Left lung (tissue), 10 donors: ENCODE results near the gene JAZF1. TPM values are rescaled to one million over a fixed set of nuclear protein-coding genes. Genes with fewer than 3 reads are reported as not detected.

Experiments used
- ATAC-seq: fragments of 200-7000 bp; cut with Tn5 transposase; one replicate; pipeline ENCODE4 v1.9.1; 2020; ENCODE audit warnings: moderate library complexity
- DNase-seq, 4 donors: peaks; one replicate each; pipeline ENCODE4 v3.0.0-alpha.2; 2013 to 2020
- H3K27ac ChIP-seq, 2 donors: fragments of 200-600 bp; sonication (generic) in 1 of 2; one replicate each; pipeline versions ENCODE4 v1.5.0 to v1.8.0; 2020 to 2021
- H3K27me3 ChIP-seq, 2 donors: fragments of 200-600 bp; sonication (generic) in 1 of 2; one replicate each; pipeline versions ENCODE4 v1.5.0 to v1.8.0; 2020 to 2021
- H3K36me3 ChIP-seq, 2 donors: fragments of 200-600 bp; sonication (generic) in 1 of 2; one replicate each; pipeline versions ENCODE4 v1.5.0 to v1.8.0; 2020 to 2021
- H3K4me1 ChIP-seq, 2 donors: fragments of 200-600 bp; one replicate each; pipeline ENCODE4 v1.8.0; 2021
- H3K4me3 ChIP-seq, 2 donors: fragments of 200-600 bp; sonication (generic) in 1 of 2; one replicate each; pipeline versions ENCODE4 v1.5.0 to v1.8.0; 2020 to 2021; ENCODE audit warnings: mild to moderate bottlenecking in 1 of 2
- H3K9me3 ChIP-seq, 2 donors: fragments of 200-600 bp; sonication (generic) in 1 of 2; one replicate each; pipeline versions ENCODE4 v1.5.0 to v1.8.0; 2020 to 2021
- intact Hi-C, 2 donors: fragments of 100-400 bp; cut with DNase I; formaldehyde crosslinking; loops; one replicate each; pipeline versions ENCODE4 v1.11.2 to v1.14.2; 2022
- polyA plus RNA-seq, 6 donors: library from polyadenylated mRNA; unstranded; fragments of 120-200 nt; gene quantifications; one replicate each; pipeline ENCODE4 v1.2.1, GENCODE V29; 2013; ENCODE audit not compliant: insufficient read length in 6 of 6
- total RNA-seq, 2 donors: library from RNA; stranded (reverse); fragmentation: NEBNext Ultra II Directional; extraction: Animal tissue kit (Norgen Biotek cat#: 25700); gene quantifications; one replicate each; pipeline ENCODE4 v1.2.1, GENCODE V29; 2021
- TF ChIP-seq, protein P1 (sequence below), 2 donors: fragments of 200-600 bp; sonication (generic) in 1 of 2; IDR thresholded peaks; one replicate each; pipeline versions ENCODE4 v1.5.0 to v1.8.0; 2021; ENCODE audit warnings: antibody characterized with exemption in 2 of 2
- donor health status: DM: no; HTN: yes; CAD: no.
- donor health status: DM: no; HTN: no; CAD: no.

The JAZF1 gene
- total and polyA plus RNA-seq, 8 donors: 11.1 to 18.2 (median 13.8) TPM

DNA sequence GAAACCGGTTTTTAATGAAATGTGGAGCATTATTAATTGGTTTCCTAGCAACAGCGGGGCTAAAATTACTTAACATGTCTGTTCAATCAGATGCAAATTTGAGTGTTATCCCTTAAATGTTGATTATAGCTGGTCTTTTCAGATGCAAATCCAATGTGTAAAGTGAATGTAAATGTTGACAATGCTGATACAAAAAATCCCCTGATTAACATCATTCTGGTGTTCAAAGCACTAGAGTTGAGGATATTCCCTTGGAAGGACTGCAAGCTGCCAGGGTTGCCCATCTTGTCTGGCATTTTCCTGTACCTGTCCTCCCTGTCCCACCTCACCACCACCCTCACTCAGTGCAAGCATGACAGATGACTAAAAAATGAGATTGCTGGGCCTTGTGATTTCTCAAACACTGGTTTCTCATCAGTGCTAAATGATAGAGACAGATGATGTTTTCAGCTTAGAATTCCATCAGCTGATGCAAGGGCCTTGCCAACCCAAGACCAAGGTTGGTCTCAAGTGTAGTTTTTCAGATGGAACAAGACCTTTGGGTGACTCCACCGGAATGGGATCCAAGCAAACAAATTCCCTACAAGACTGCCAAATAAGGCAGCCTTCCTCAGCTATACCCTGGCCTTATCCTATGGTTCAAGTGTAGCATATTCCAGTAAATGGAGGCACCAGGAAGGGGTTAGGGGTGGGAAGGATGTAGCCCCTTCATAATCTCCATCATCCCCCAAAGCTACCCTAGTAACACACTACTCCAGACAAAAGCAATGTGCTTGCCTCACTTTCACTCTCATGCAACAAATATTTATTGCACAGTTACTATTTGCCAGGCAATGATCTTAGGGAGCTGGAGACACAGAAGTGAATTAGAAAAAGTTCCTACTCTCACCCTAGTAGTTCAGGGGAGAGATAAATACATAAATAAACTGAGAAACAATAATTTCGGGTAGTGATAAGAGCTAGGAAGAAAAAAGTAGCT lies 54.9 kb downstream of the JAZF1 start:
- no peak for DNase-seq
- TF ChIP-seq, protein P1, sequence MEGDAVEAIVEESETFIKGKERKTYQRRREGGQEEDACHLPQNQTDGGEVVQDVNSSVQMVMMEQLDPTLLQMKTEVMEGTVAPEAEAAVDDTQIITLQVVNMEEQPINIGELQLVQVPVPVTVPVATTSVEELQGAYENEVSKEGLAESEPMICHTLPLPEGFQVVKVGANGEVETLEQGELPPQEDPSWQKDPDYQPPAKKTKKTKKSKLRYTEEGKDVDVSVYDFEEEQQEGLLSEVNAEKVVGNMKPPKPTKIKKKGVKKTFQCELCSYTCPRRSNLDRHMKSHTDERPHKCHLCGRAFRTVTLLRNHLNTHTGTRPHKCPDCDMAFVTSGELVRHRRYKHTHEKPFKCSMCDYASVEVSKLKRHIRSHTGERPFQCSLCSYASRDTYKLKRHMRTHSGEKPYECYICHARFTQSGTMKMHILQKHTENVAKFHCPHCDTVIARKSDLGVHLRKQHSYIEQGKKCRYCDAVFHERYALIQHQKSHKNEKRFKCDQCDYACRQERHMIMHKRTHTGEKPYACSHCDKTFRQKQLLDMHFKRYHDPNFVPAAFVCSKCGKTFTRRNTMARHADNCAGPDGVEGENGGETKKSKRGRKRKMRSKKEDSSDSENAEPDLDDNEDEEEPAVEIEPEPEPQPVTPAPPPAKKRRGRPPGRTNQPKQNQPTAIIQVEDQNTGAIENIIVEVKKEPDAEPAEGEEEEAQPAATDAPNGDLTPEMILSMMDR (IDR thresholded peaks at IDR 0.05): no peak

DNA sequence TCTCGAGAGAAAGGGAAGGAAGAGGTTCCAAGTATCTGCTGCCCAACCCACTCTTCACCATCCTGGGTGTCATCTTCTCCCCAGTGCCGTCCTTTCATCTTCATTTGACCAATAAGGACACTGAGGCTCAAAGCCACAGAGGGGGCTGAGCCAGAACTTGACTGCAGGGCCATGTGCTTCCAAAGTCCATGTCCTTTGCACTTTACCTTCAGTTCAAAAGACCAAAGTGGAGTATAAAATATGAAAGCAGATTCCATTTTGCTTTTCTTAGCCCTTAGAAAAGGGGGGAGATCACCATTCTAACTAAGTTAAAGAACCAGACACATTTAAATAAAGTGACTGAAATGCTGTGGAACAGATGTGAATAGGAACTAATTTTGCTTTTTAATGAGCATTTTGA lies 56.2 kb downstream of the JAZF1 start:
- intact Hi-C loops: no loop called here
- Histone ChIP-seq H3K27ac (no peak overlapping the region), H3K27me3 (no peaks in the 10 kb centered on the region), H3K9me3 (no peaks in the 10 kb centered on the region), H3K4me1 (peaks cover 0 to 10% of the 10 kb centered on the region in 2 donors), H3K4me3 (no peak overlapping the region), H3K36me3 (no peaks in the 10 kb centered on the region)
- TF ChIP-seq, protein P1 (IDR thresholded peaks at IDR 0.05): no peak
- DNase-seq (no peak), ATAC-seq (no peak)

More for the DNA sequence above, 54.9 kb downstream of the JAZF1 start:
- ATAC-seq: no peak
- H3K9me3 ChIP-seq: no peaks in the 10 kb centered on the region
- H3K36me3 ChIP-seq: no peaks in the 10 kb centered on the region
- no peaks in the 10 kb centered on the region for H3K27me3 ChIP-seq
- intact Hi-C loops: no loop called here
- H3K27ac ChIP-seq: no peak overlapping the region
- no peak overlapping the region for H3K4me3 ChIP-seq
- peaks cover 0 to 10% of the 10 kb centered on the region in 2 donors for H3K4me1 ChIP-seq

DNA sequence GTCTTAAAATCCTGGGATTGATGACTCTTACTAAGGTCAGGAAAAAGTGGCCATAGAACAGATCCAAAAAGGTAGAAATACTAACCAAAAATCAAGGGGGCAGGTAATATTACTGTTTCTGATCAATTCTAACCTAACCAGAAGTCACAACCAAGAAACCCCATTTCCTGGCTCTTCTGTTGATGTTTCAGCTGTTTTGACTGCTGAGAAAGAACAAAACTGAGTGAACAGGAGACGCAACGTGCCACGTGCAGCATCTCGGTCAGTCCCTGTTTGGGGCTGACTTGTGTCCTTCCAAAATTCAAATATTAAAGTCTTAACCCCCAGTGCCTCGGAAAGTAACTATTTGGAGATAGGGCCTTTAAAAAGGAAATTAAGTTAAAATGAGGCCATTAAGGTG lies 56.8 kb downstream of the JAZF1 start:
- Histone ChIP-seq H3K4me1 (peaks cover 0 to 8% of the 10 kb centered on the region in 2 donors), H3K36me3 (no peaks in the 10 kb centered on the region), H3K27me3 (no peaks in the 10 kb centered on the region), H3K27ac (no peak overlapping the region), H3K9me3 (no peaks in the 10 kb centered on the region), H3K4me3 (no peak overlapping the region)
- intact Hi-C loops: no loop called here
- DNase-seq: no peak
- no peak for ATAC-seq
- TF ChIP-seq, protein P1 (IDR thresholded peaks at IDR 0.05): no peak

DNA sequence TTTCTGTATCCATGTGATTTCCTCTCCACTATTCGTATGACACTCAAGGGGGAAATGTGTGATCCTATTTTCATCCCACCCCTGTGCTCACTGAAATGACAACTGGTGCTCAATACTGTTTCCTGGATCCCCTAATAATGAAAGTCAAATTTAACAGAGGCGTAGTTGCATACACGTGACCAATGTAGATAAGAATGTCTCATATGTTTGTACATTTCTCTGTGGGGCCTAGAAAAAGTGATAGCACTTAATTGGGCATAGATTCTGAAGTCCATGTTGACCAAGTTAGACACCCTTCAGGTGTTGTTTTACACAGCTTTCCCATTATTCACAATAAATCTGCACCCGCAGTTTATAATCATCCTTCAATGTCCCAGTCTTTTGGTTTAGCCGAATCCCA lies 59.1 kb downstream of the JAZF1 start:
- DNase-seq (no peak), ATAC-seq (no peak)
- H3K27ac ChIP-seq: no peak overlapping the region
- no peak overlapping the region for H3K4me3 ChIP-seq
- TF ChIP-seq, protein P1 (IDR thresholded peaks at IDR 0.05): no peak
- no peaks in the 10 kb centered on the region for H3K27me3 ChIP-seq
- no peaks in the 10 kb centered on the region for H3K9me3 ChIP-seq
- intact Hi-C loops: no loop called here
- no peaks in the 10 kb centered on the region for H3K36me3 ChIP-seq
- peaks cover 0 to 2% of the 10 kb centered on the region in 2 donors for H3K4me1 ChIP-seq

DNA sequence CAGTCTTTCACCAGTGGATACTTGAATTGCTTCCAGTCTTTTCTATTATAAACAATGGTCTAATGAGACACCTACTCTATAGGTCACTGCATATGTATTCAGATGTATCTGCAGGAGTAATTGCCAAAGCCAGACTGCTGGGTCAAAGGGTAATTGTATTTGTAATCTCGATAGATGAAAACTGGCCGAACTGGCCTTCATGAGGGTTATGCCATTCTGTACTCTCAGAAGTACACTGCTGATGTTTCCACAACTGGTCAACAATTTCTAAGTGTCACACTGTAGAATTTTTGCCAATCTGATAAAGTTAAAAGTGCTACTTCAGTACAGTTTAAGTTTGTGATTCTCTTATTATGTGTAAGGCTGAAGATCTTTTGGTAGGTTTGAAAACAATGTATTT lies 64.6 kb downstream of the JAZF1 start:
- TF ChIP-seq, protein P1 (IDR thresholded peaks at IDR 0.05): no peak
- no peaks in the 10 kb centered on the region for H3K9me3 ChIP-seq
- DNase-seq: no peak
- H3K4me3 ChIP-seq: no peak overlapping the region
- H3K36me3 ChIP-seq: no peaks in the 10 kb centered on the region
- no peak overlapping the region for H3K27ac ChIP-seq
- no peaks in the 10 kb centered on the region for H3K27me3 ChIP-seq
- peaks cover 0 to 10% of the 10 kb centered on the region in 2 donors for H3K4me1 ChIP-seq
- ATAC-seq: peak; percentile 77
- intact Hi-C loops: no loop called here
